ENCODE results near the gene EML4. TPM values are rescaled to one million over a fixed set of nuclear protein-coding genes. Genes with fewer than 3 reads are reported as not detected.
A peak's percentile ranks its signal among the peaks of the same experiment; 100 is the strongest.

Gene EML4
- total and polyA plus RNA-seq, 2 of the 13 experiments (the other 11 are each of a cell fraction or from before 2014, with no cell fraction given), result 243 to 476 TPM

DNA sequence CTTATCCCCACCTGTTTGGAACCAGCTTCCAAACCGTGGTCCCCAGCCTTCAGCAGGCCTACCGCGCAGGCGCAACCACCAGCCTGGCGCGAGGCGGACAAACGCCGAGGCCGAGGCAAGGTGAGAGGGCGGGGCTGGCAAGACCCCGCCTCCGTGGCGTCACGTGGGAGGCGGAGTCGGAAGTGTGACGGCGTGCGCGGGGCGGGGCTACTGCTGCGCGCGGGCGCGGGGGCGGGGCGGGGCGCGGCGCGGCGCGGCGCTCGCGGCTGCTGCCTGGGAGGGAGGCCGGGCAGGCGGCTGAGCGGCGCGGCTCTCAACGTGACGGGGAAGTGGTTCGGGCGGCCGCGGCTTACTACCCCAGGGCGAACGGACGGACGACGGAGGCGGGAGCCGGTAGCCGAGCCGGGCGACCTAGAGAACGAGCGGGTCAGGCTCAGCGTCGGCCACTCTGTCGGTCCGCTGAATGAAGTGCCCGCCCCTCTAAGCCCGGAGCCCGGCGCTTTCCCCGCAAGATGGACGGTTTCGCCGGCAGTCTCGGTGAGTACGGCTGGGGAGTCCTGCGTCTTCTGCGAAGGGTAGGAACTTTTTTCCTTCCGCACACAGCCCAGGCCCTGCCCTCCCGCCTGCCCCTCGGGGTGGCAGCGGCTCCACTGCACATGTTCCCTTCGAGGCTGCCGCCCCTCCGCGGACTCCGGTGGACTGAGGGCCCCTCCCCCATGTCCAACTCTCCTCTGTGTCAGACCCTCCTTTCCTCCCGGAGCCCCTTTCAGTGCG, at the start of gene EML4 (continued):
- TF ChIP-seq ZNF296 (CRISPR knock-in tag; conservative IDR thresholded peaks at IDR 0.05) (0 out of 2 replicates have a peak, but pooled peaks have one; percentile 67), ZNF326 (CRISPR knock-in tag; IDR thresholded peaks at IDR 0.05; ENCODE audit: borderline replicate concordance) (no peak), FOXM1 (CRISPR knock-in tag; IDR thresholded peaks at IDR 0.05) (0 out of 2 replicates have a peak, but pooled peaks have one; percentile 30), RELA (CRISPR knock-in tag; IDR thresholded peaks at IDR 0.05) (no peak), SKI (IDR thresholded peaks at IDR 0.05; ENCODE audit: partially characterized antibody) (no peak), ZNF883 (CRISPR knock-in tag; IDR thresholded peaks at IDR 0.05; ENCODE audit: not compliant biosample characterization) (peak; percentile 73), SALL2 (CRISPR knock-in tag; IDR thresholded peaks at IDR 0.05) (peak; percentile 65), SNAPC2 (CRISPR knock-in tag; IDR thresholded peaks at IDR 0.05) (peak; percentile 64; the same call in 1 of the 2 replicates), PHB2 (IDR thresholded peaks at IDR 0.05; ENCODE audit: partially characterized antibody) (no peak), ZNF30 (CRISPR knock-in tag; IDR thresholded peaks at IDR 0.05) (no peak), SOX5 (CRISPR knock-in tag; IDR thresholded peaks at IDR 0.05; ENCODE audit: borderline replicate concordance) (peak; percentile 65; the same call in 1 of the 2 replicates), KDM4B (CRISPR knock-in tag; IDR thresholded peaks at IDR 0.05) (peak; percentile 52; the same call in 1 of the 2 replicates), ZNF562 (CRISPR knock-in tag; IDR thresholded peaks at IDR 0.05; ENCODE audit: borderline replicate concordance) (no peak), ZNF460 (CRISPR knock-in tag; IDR thresholded peaks at IDR 0.05; ENCODE audit: borderline replicate concordance) (no peak; the same call in 1 of the 2 replicates), ZNF549 (CRISPR knock-in tag; IDR thresholded peaks at IDR 0.05) (no peak; the same call in 1 of the 2 replicates), ZKSCAN1 (IDR thresholded peaks at IDR 0.05; ENCODE audit: low read length) (no peak), ZNF761 (CRISPR knock-in tag; conservative IDR thresholded peaks at IDR 0.05) (peak; percentile 78; the same call in 1 of the 2 replicates), ZNF3 (CRISPR knock-in tag; IDR thresholded peaks at IDR 0.05) (no peak), SIN3B (IDR thresholded peaks at IDR 0.05; ENCODE audit: low read length) (peak; percentile 8; the same call in 1 of the 2 replicates), SP5 (CRISPR knock-in tag; IDR thresholded peaks at IDR 0.05; ENCODE audit: borderline replicate concordance, low read depth) (peak; percentile 81), ATF1 (CRISPR knock-in tag; IDR thresholded peaks at IDR 0.05) (no peak), ZSCAN12 (CRISPR knock-in tag; IDR thresholded peaks at IDR 0.05) (0 out of 2 replicates have a peak, but pooled peaks have one; percentile 59)
- TF ChIP-seq, protein P1, sequence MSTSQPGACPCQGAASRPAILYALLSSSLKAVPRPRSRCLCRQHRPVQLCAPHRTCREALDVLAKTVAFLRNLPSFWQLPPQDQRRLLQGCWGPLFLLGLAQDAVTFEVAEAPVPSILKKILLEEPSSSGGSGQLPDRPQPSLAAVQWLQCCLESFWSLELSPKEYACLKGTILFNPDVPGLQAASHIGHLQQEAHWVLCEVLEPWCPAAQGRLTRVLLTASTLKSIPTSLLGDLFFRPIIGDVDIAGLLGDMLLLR (CRISPR knock-in tag; IDR thresholded peaks at IDR 0.05), result peak; percentile 18; the same call in 1 of the 2 replicates
- TF ChIP-seq, protein P2, sequence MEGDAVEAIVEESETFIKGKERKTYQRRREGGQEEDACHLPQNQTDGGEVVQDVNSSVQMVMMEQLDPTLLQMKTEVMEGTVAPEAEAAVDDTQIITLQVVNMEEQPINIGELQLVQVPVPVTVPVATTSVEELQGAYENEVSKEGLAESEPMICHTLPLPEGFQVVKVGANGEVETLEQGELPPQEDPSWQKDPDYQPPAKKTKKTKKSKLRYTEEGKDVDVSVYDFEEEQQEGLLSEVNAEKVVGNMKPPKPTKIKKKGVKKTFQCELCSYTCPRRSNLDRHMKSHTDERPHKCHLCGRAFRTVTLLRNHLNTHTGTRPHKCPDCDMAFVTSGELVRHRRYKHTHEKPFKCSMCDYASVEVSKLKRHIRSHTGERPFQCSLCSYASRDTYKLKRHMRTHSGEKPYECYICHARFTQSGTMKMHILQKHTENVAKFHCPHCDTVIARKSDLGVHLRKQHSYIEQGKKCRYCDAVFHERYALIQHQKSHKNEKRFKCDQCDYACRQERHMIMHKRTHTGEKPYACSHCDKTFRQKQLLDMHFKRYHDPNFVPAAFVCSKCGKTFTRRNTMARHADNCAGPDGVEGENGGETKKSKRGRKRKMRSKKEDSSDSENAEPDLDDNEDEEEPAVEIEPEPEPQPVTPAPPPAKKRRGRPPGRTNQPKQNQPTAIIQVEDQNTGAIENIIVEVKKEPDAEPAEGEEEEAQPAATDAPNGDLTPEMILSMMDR (CRISPR knock-in tag; IDR thresholded peaks at IDR 0.05), result peak; percentile 10; the same call in 1 of the 2 replicates
- TF ChIP-seq, protein P3, sequence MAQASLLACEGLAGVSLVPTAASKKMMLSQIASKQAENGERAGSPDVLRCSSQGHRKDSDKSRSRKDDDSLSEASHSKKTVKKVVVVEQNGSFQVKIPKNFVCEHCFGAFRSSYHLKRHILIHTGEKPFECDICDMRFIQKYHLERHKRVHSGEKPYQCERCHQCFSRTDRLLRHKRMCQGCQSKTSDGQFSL (CRISPR knock-in tag; IDR thresholded peaks at IDR 0.05), result no peak
- TF ChIP-seq, protein P4, sequence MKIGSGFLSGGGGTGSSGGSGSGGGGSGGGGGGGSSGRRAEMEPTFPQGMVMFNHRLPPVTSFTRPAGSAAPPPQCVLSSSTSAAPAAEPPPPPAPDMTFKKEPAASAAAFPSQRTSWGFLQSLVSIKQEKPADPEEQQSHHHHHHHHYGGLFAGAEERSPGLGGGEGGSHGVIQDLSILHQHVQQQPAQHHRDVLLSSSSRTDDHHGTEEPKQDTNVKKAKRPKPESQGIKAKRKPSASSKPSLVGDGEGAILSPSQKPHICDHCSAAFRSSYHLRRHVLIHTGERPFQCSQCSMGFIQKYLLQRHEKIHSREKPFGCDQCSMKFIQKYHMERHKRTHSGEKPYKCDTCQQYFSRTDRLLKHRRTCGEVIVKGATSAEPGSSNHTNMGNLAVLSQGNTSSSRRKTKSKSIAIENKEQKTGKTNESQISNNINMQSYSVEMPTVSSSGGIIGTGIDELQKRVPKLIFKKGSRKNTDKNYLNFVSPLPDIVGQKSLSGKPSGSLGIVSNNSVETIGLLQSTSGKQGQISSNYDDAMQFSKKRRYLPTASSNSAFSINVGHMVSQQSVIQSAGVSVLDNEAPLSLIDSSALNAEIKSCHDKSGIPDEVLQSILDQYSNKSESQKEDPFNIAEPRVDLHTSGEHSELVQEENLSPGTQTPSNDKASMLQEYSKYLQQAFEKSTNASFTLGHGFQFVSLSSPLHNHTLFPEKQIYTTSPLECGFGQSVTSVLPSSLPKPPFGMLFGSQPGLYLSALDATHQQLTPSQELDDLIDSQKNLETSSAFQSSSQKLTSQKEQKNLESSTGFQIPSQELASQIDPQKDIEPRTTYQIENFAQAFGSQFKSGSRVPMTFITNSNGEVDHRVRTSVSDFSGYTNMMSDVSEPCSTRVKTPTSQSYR (CRISPR knock-in tag; IDR thresholded peaks at IDR 0.05; ENCODE audit: borderline replicate concordance), result peak; percentile 92

All from HepG2 (cell line).